T-helper 2 cell treated with Interferon-gamma antibody and Interleukin-4, amounts not matched to agents 100 ng/mL and 5 ng/mL, for 36 hours (primary cell): ENCODE data around the gene TRAPPC4. TPM values are rescaled to one million over a fixed set of nuclear protein-coding genes. Genes with fewer than 3 reads are reported as not detected.
"Not testable (repeated sequence)": the region's sequence is repeated elsewhere in the genome, so short reads cannot be mapped to it uniquely, and the experiment has no call there.

ENCODE experiments used
- intact Hi-C: fragments of 100-400 bp; cut with micrococcal nuclease; formaldehyde crosslinking; loops from one replicate; pipeline ENCODE4 v1.15.1; 2023
- total RNA-seq: library from RNA; stranded (reverse); gene quantifications from 2 replicates; pipeline ENCODE4 v1.2.3, GENCODE V29; 2022

The TRAPPC4 gene, protein sequence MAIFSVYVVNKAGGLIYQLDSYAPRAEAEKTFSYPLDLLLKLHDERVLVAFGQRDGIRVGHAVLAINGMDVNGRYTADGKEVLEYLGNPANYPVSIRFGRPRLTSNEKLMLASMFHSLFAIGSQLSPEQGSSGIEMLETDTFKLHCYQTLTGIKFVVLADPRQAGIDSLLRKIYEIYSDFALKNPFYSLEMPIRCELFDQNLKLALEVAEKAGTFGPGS
- total RNA-seq: 82.3 and 86.6 TPM in 2 replicates

- intact Hi-C loops: loop anchor here (1.0 to 2.0 kb wide), 9 partner anchors 12 to 228 kb away; partner anchors contain the start of genes CENATAC, DDX6, HINFP and HYOU1
Measured at GRCh38 chr11:119018074-119018938, at the start of gene TRAPPC4, which contains the start of gene RPS25. Gene TRAPPC4 (plus strand): TSS chr11:119018766. CDS start chr11:119018796, 30 bp downstream. Gene RPS25 (minus strand): TSS chr11:119018343. CDS start chr11:119018284, 59 bp downstream.

DNA sequence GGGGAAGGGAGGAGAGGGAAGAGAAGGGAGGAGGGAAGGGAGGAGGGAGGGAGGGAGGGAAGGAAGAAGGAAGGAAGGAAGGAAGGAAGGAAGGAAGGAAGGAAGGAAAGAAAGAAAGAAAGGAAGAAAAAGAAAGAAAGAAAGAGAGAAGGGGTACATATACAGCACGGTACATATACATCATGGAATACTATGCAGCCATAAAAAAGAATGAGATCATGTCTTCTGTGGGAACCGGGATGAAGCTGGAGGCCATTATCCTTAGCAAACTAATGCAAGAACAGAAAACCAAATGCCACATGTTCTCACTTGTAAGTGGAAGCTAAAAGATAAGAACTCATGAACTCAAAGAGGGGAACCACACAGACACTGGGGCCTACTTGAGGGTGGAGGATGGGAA is 49.1 kb upstream of the TRAPPC4 start:
- intact Hi-C loops: not testable (repeated sequence)

- intact Hi-C loops: no loop called here
Measured at GRCh38 chr11:118971646-118972045, 46.9 kb upstream of the TRAPPC4 start, which contains the start of gene FOXR1. Gene FOXR1 (plus strand): TSS chr11:118971761. CDS start chr11:118971932, 171 bp downstream.

DNA sequence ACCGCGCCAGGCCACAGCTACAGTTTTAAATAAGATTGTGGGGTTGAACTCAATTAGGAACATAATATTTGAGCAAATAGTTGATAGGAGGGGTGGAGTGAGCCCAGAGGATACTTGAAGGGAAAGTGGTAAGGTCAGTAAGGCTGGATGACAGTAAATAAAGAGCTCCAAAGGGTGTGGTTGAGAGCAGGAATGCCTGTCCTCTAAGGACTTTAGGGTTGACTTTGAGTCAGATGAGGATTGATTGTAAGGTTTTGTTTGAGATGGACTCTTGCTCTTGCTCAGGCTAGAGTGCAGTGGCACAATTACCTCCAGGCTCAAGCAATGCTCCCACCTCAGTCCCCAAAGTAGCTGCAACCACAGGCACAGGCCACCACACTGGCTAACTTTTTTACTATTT is 44.6 kb upstream of the TRAPPC4 start:
- intact Hi-C loops: no loop called here

GRCh38 chr11:118975771-118976709 is 42.5 kb upstream of the TRAPPC4 start:
- intact Hi-C loops: no loop called here

DNA sequence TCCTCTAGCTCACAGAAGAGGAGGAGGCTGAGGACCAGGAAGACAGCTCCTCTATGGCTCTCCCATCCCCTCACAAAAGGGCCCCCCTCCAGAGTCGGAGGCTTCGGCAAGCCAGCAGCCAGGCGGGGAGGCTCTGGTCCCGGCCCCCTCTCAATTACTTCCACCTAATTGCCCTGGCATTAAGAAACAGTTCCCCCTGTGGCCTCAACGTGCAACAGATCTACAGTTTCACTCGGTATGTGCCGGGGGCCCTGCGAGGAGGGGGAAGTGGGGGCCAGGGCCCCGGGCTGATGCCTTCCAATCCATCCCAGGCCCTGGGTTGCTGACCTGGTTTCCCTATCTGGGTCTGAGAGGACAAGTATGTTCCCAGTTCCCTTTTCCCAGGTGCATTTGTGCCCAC is 39.1 kb upstream of the TRAPPC4 start:
- intact Hi-C loops: no loop called here

- intact Hi-C loops: no loop called here
Measured at GRCh38 chr11:118980191-118980881, 38.2 kb upstream of the TRAPPC4 start.

- intact Hi-C loops: not testable (repeated sequence)
Measured at GRCh38 chr11:118984337-118984736, 34.2 kb upstream of the TRAPPC4 start.

DNA sequence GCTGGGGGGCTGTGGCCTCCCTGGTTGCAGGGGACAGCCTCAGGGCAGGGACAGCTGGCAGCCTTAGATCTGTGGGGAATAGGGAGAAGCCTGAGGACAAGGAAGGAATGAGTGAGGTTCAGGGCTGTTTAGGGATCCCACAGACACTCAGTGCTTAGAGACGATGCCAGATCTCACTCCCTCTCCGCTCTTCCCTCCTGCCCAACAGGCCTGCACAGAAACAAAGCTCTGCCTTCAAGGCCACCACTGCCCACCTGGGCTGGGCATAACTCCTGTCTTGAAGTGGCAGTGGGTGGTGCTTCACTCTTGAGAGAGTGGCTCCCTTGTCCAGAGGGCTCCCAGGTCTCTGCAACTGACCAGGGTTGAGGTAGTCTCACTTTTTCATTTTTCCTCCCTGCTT is 33.7 kb upstream of the TRAPPC4 start:
- intact Hi-C loops: no loop called here

DNA sequence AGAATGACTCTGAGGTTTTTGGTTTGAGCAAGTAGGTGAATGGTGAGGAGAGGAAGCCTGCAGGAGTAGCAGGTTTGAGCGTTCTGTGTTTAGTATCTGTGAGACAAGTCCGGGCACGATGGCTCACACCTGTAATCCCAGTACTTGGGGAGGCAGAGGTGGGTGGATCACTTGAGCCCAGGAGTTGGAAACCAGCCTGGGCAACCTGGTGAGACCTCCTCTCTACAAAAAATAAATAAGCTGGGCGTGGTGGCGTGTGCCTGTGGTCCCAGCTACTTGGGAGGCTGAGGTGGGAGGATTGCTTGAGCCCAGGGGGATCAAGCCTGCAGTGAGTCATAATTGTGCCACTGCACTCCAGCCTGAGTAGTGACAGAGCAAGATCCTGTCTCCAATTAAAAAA is 30.3 kb upstream of the TRAPPC4 start:
- intact Hi-C loops: no loop called here

GRCh38 chr11:118991486-118992038 is 27.0 kb upstream of the TRAPPC4 start:
- intact Hi-C loops: not testable (repeated sequence)

GRCh38 chr11:118996926-118997626 is 21.5 kb upstream of the TRAPPC4 start:
- intact Hi-C loops: loop anchor here (1.0 kb wide), 2 partner anchors 67 to 206 kb away; partner anchors contain the start of gene DDX6

DNA sequence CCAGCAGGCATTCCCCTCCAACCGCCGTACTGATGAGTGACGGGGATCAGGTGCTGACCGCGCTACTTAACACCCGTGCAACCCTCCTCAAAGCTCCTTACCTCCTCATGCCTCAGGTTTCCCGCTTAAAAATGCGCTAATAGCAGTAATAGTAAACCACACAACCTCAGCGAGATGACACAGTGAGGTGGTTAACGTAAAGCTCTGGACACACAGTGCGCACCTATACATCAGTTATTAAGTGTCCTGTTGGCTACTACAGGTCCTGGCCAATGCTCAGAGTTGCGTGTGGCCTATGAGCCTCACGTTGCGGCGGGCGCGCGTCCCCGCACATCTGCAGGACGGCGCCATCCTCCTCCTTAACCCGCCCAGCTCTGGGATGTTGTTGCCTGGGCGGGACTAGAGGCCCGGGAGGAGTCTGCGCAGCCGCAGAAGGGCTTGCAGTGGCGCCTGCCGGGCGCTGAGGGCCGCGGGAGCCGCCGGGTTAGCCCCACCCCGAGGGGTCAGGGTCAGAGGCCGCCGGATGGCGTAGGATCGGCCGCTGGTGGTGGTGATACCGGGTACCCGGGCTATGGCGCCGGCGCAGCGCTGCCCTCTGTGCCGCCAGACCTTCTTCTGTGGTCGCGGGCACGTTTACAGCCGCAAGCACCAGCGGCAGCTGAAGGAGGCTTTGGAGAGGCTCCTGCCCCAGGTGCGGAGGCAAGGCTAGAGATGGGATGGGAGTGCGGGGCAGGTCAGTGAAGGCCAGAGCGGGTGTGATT is 20.8 kb upstream of the TRAPPC4 start, which contains the start of gene CENATAC:
TSS of gene CENATAC (plus strand) at position 512 of the 761 bp plus-strand sequence. CDS start at position 572, 60 bp downstream.
- intact Hi-C loops: loop anchor here (1.0 kb wide), 4 partner anchors 20 to 207 kb away; partner anchors contain the start of genes DDX6, RPS25, SLC37A4 and TRAPPC4

DNA sequence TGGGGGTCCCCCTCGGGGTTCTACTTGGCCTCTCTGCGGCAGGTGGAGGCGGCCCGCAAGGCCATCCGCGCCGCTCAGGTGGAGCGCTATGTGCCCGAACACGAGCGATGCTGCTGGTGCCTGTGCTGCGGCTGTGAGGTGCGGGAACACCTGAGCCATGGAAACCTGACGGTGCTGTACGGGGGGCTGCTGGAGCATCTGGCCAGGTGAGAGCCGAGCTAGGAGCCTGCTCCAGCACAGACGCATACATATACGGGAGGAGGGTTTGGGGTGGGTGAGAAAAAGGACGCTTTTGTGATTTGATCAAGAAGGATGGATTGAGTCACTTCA is 20.2 kb upstream of the TRAPPC4 start:
- intact Hi-C loops: loop anchor here (1.0 kb wide), 2 partner anchors 20 to 32 kb away; partner anchors contain the start of genes RPS25, SLC37A4 and TRAPPC4

DNA sequence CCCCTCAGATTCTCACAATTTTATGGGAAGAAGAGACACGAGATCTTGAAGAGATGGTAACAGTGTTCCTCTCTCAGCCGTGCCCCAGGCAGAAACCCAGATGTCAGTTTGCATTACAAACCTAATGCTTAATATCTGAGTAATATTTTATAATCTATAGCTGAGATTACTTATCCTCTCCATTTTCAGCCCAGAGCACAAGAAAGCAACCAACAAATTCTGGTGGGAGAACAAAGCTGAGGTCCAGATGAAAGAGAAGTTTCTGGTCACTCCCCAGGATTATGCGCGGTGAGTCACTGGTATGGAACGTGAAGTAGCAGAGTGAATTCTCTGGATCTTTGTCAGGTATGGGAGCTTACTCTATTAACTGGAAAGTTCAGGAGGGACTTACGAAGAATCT is 19.7 kb upstream of the TRAPPC4 start:
- intact Hi-C loops: loop anchor here (1.0 kb wide), 2 partner anchors 19 to 31 kb away; partner anchors contain the start of genes RPS25, SLC37A4 and TRAPPC4

DNA sequence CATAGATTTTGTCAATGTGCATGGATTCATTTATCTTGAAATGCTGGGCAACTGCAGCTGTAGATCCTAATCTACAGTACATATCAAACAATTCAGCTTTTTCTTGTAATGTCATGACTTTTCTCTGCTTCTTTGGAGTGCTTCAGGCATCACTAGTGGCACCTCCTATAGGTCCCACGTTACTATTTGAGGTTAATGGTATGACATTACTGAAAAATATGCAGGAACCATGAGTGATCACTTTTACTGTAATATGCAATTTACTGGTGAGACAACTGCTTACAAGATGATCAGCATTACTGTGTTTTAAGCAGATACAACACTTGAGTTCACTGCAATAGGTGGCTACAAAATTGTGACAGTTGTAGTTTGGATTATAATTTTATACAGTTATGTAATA is 17.7 kb upstream of the TRAPPC4 start:
- intact Hi-C loops: no loop called here

DNA sequence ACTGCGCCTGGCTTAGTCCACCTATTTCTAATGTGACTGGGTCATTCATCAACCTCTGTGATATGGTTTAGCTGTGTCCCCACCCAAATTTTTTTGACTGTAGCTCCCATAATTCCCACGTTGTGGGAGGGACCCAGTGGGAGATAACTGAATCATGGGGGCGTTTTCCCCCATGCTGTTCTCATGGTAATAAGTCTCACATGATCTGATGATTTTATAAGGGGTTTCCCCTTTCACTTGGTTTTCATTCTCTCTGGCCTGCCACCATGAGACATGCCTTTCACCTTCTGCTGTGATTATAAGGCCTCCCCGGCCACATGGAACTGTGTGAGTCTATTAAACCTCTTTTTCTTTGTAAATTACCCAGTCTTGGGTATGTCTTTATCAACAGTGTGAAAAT is 11.9 kb upstream of the TRAPPC4 start:
- intact Hi-C loops: no loop called here

GRCh38 chr11:119011476-119012053 is 7.0 kb upstream of the TRAPPC4 start:
- intact Hi-C loops: no loop called here
